ENCODE results near the gene TRPC4.

DNA sequence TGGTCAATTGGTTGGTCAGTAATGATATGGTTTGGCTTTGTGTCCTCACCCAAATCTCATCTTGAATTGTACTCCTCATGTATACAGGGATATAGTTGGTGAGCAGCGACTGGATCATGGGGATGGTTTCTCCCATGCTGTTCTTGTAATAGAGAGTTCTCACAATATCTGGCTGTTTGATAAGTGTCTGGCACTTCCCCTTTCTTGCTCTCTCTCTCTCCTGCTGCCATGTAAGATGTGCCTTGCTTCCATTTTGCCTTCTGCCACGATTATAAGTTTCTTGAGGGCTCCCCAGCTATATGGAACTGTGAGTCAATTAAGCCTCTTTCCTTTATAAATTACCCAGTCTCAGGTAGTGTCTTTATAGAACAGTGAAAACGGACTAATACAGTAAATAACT lies 120.7 kb downstream of the TRPC4 start:
- TF ChIP-seq, protein P1, sequence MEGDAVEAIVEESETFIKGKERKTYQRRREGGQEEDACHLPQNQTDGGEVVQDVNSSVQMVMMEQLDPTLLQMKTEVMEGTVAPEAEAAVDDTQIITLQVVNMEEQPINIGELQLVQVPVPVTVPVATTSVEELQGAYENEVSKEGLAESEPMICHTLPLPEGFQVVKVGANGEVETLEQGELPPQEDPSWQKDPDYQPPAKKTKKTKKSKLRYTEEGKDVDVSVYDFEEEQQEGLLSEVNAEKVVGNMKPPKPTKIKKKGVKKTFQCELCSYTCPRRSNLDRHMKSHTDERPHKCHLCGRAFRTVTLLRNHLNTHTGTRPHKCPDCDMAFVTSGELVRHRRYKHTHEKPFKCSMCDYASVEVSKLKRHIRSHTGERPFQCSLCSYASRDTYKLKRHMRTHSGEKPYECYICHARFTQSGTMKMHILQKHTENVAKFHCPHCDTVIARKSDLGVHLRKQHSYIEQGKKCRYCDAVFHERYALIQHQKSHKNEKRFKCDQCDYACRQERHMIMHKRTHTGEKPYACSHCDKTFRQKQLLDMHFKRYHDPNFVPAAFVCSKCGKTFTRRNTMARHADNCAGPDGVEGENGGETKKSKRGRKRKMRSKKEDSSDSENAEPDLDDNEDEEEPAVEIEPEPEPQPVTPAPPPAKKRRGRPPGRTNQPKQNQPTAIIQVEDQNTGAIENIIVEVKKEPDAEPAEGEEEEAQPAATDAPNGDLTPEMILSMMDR (IDR thresholded peaks at IDR 0.05; ENCODE audit: low read depth, low read length) = no peak
- no peak for TF ChIP-seq EZH2phosphoT487 (IDR thresholded peaks at IDR 0.05; ENCODE audit: low read depth)

Measured in OCI-LY3 (cell line).